H1 (cell line): ENCODE measurements around the gene ARHGAP24. TPM values are rescaled to one million over a fixed set of nuclear protein-coding genes. Genes with fewer than 3 reads are reported as not detected.

ENCODE experiments used
- CBX8 ChIP-seq: fragments of 300-800, 300-1000 bp; sonication (generic); IDR thresholded peaks from 2 replicates; pipeline ENCODE4 v1.7.1; 2016; ENCODE audit warnings: low read depth, low read length, borderline replicate concordance
- EGR1 ChIP-seq: IDR thresholded peaks from 2 replicates; pipeline ENCODE4 v1.6.1; 2011; ENCODE audit warnings: low read depth, low read length, borderline replicate concordance
- HDAC2 ChIP-seq, 2 experiments: fragments of 300-600 bp in 1 of 2; sonication (generic) in 1 of 2; IDR thresholded peaks; 2 replicates each; pipeline ENCODE4 v1.6.1; 2011 to 2012; ENCODE audit warnings: low read depth in 2 of 2, low read length in 2 of 2, mild to moderate bottlenecking in 2 of 2, moderate library complexity in 2 of 2, borderline replicate concordance in 1 of 2, inconsistent platforms in 1 of 2
- polyA plus RNA-seq, 7 experiments: library from polyadenylated mRNA; depleted of rRNA in 3 of 7; stranded (reverse) in 5 of 7; unstranded in 2 of 7; fragments of >200 nt in 5 of 7; fragments of 200-250 nt in 2 of 7; gene quantifications; 1 replicate in 5 of 7; 2 replicates in 1 of 7; 4 replicates in 1 of 7; pipeline versions ENCODE4 v1.2.1 to v1.2.3, GENCODE V29; 2011 to 2013; ENCODE audit warnings: missing spikeins in 2 of 7, mixed read lengths in 2 of 7
- total RNA-seq: library from RNA; stranded (reverse); fragmentation: NEBNext Ultra II Directional; extraction: Animal tissue kit (Norgen Biotek cat#: 25700); gene quantifications from 2 replicates; pipeline ENCODE4 v1.2.1, GENCODE V29; 2021

ARHGAP24 gene
- total and polyA plus RNA-seq, 2 of the 8 experiments (the other 6 are each of a cell fraction or from before 2014, with no cell fraction given) = 0.08 to 0.50 TPM

DNA sequence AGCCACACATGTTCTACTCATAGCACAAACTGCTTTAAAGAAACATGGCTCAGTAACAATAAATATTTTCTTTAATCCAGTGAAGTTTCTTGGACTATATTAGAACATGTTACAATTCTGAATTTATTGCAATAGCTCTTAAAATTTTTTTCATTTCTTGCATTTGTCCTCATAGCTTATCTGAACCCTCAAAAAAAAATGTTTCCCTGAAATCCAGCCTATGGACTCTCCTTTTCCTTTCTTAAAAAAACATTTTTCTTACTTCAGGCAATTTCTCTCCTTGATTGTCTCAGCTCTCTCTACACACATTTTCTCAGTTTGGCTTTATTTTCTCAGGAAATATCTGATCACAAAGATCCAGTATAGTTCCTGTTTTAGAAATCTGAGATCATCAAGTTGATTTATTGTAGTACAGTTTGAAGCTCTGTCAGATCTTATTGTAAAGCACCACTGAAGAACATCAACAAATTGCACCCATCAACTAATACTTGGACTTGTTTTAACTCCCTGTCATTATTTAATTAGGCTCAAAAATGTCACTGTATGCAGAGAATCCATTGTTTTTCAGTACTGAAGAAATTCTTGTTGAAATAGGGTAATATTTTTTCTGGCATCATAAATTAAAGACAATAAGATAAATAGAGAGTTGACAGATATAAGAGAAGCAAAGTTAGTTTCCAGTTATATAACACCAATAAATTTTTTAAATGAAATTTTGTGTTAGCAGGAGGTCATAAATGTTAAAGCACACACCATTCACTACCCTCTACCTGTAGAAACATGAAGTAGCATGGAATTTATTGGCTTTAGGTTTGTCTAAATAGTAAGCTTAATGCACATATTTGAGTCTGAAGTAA is 317.7 kb downstream of the ARHGAP24 start (continued):
- no peak for TF ChIP-seq EGR1
- no peak for TF ChIP-seq HDAC2 (IDR thresholded peaks at IDR 0.05; ENCODE audit: borderline replicate concordance in 1 of 2, low read depth in 2 of 2, low read length in 2 of 2)
- no peak for TF ChIP-seq CBX8
